ENCODE measurements around the gene ZBTB39.
"Not testable (repeated sequence)": the region's sequence is repeated elsewhere in the genome, so short reads cannot be mapped to it uniquely, and the experiment has no call there.

ZBTB39 gene

DNA sequence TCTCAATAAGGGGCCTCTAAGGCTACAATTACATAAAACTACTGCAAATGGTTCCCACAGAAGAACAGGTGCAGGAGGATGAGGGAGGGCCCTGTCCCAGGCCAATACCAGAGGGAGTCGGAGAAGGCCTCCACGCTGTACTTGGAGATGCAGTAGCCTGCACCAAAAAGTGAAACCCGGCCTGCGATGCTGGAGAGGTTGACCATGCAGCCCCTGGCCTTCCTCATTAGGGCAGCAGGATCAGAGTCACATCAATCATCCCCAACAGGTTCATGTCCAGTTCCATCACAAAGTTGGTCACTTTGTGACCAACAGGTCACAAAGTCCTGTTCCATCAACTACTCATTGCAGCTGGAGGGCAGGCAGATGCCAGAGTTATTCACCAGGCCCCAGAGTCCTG, 23.0 kb downstream of the ZBTB39 start:
- no peak overlapping the region for H3K4me3 ChIP-seq (ENCODE audit: low read depth, low read length)

DNA sequence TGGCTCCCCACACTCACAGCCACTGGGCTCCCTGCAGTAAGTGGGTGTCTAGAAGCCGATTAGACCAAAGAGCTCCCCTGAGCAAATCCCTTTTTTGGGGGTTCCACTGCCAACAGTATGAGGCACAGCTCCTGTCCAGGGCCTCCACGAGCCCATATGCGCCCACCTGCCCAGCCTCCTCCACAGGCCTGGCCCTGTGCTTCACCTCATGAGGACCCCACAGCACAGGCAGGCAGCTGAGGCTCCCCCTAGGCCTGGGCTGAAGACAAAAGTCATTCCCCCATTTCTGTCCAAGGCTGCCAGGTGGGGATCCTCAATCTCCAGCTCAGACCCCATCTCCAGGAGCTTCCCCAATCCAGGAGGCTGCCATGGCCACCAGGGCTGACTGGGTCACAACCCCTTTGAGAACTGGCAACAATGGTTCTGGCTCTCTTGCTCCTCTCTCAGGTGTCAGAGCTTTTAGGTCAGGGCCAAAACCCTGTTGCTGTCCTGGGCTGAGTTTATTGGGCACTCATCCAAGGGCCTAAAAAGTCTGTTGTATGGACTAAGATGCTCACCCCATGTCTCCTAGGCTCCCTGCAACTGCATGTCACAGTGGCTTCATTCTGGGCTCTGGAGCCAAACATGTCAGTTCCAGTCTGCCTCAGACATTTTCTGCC, 23.6 kb downstream of the ZBTB39 start:
- not testable (repeated sequence) for H3K4me3 ChIP-seq (ENCODE audit: low read depth, low read length)

DNA sequence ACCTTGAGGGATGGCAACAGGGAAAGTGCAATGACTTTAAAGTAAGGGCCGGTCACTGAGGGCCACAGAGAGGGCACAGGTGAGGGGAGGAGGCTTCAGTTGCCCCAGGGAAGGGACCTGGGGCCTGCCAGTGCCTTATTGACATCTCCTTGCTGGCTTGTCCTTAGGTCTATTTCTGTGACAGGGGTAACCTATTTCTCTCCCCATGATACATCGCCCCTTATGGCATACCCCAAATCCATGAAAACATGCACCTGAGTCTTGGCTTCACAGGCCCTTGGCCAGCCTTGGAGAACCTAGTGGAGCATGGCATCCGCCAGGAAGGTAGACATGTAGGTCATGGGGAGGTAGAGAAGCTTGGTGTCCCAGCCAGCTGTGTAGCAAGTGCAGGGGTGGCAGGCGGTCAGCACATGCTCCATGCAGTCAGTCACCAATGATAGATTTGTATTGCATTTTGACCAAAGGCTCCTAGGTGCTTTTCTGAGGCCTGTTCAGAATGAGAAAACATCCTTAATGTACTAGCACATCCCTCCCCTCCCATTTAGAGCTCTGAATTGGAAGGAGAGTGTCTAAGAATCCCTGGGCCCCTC, 25.3 kb downstream of the ZBTB39 start:
- no peak overlapping the region for H3K4me3 ChIP-seq (ENCODE audit: low read depth, low read length)

DNA sequence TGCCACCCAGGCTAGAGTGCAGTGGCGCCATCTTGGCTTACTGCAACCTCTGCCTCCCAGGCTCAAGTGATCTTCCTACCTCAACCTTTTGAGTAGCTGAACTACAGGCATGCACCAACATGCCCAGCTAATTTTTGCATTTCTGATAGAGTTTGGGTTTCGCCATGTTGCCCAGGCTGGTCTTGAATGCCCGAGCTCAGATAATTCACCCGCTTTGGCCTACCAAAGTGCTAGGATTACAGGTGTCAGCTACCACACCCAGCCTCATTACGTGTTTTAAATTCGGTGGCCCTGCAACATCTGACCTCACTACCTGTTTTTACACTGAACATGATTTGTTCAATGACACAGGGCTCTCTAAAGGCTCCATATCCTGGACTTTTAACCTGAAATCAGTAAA, 26.1 kb downstream of the ZBTB39 start:
- H3K4me3 ChIP-seq (ENCODE audit: low read depth, low read length): no peak overlapping the region

DNA sequence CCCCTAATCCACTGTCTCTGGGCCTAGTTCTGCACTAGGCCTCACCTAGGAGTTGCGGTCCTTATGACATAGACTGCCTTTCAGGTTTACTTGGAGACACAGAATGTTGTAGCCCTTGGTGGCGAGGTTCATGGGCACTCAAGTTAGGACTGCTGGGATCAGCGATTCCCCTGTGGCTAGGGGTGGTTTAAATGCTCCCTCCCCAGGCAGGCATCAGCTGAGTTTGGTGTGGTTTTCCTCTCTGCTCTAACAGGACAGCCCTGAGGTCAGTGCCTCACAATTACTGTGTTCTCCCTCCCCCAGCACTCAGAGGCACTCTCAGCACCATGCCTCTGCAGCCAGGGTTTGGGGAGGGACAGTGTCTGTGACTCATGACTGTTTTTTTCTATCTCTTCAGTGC, 26.7 kb downstream of the ZBTB39 start:
- H3K4me3 ChIP-seq (ENCODE audit: low read depth, low read length): no peak overlapping the region

DNA sequence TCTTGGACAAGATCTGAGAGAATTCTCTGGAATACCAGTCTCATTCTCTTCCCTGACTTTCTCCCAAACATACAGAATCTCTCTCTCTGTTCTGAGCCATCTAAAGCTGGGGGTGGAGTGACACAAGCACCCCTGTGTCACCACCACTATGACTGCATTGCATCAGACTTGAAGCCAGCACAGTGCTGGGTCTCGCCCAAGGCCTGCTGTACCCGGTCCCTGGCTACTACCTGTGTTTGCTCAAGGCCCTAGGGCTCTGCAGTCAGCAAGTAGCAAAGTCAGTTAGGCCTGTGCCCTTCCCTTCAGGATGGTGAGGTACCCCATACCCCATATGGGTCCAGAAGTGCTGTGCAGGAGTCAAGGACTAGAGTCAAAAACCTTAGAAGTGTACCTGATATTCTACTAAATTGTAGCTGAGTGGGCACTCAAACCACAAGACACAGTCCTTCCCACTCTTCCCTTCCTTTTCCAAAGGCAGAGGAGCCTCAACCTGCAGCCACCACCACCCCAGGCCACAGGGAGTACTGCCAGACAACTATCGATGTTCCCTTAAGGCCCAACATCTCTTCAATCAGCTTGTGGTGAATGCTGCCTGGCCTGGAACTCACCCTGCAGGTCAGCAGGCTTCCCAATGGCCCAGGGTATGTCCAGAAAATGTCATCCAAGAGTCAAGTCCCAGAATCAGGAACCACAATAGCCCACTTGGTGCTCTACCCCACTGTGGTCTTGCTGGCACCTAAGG, 27.8 kb downstream of the ZBTB39 start:
- H3K4me3 ChIP-seq (ENCODE audit: low read depth, low read length): no peak overlapping the region

DNA sequence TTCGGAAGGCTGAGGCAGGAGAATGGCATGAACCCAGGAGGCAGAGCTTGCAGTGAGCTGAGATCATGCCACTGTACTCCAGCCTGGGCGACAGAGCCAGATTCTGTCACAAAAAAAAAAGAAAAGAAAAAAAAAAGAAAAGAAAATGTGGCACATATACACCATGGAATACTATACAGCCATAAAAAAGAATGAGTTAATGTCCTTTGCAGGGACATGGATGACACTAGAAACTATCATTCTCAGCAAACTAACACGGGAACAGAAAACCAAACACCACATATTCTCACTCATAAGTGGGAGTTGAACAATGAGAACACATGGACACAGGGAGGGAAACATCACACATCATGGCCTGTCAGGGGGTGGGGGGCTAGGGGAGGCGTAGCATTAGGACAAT, 29.0 kb downstream of the ZBTB39 start:
- H3K4me3 ChIP-seq (ENCODE audit: low read depth, low read length): not testable (repeated sequence)

DNA sequence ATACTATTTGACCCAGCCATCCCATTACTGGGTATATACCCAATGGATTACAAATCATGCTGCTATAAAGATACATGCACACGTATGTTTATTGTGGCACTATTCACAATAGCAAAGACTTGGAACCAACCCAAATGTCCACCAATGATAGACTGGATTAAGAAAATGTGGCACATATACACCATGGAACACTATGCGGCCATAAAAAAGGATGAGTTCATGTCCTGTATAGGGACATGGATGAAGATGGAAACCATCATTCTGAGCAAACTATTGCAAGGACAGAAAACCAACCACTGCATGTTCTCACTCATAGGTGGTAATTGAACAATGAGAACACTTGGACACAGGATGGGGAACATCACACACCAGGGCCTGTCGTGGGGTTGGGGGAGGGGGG, 32.1 kb downstream of the ZBTB39 start:
- H3K4me3 ChIP-seq (ENCODE audit: low read depth, low read length): not testable (repeated sequence)

DNA sequence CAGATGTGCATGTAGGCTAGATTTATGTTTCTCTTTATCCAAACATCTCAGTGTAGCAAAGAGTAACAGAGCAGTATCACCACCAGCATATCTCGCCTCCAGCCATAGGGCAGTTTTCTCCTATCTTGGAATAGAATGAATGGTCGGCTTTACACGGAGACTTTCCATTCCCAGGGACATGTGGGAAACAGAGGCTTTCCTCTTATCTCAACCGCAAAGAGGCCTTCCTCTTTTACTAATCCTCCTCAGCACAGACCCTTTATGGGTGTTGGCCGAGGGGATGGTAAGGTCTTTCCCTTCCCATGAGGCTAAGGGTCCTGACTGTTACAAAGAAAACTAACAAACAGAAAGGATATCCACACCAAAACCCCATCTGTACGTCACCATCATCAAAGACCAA, 37.4 kb downstream of the ZBTB39 start:
- H3K4me3 ChIP-seq (ENCODE audit: low read depth, low read length): not testable (repeated sequence)

DNA sequence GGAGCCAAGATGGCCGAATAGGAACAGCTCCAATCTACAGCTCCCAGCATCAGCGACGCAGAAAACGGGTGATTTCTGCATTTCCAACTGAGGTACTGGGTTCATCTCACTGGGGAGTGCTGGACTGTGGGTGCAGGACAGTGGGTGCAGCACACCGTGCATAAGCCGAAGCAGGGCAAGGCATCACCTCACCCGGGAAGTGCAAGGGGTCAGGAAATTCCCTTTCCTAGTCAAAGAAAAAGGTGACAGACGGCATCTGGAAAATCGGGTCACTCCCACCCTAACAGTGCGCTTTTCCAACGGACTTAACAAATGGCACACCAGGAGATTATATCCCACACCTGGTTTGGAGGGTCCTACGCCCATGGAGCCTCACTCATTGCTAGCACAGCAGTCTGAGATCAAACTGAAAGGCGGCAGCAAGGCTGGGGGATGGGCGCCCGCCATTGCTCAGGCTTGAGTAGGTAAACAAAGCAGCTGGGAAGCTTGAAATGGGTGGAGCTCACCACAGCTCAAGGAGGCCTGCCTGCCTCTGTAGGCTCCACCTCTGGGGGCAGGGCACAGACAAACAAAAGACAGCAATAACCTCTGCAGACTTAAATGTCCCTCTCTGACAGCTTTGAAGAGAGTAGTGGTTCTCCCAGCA, 40.2 kb downstream of the ZBTB39 start:
- not testable (repeated sequence) for H3K4me3 ChIP-seq (ENCODE audit: low read depth, low read length)

DNA sequence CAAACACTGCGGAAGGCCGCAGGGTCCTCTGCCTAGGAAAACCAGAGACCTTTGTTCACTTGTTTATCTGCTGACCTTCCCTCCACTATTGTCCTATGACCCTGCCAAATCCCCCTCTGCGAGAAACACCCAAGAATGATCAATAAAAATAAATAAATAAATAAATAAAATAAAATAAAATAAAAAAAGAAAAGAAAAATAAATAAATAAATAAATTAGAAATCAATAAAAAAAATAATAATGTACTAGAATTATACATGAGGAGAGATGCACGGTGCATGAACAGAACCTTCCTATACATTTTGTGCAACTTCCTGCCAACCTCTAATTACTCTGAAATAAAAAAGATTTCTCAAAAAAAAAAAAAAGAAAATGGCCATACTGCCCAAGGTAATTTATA, 41.2 kb downstream of the ZBTB39 start:
- H3K4me3 ChIP-seq (ENCODE audit: low read depth, low read length): not testable (repeated sequence)

DNA sequence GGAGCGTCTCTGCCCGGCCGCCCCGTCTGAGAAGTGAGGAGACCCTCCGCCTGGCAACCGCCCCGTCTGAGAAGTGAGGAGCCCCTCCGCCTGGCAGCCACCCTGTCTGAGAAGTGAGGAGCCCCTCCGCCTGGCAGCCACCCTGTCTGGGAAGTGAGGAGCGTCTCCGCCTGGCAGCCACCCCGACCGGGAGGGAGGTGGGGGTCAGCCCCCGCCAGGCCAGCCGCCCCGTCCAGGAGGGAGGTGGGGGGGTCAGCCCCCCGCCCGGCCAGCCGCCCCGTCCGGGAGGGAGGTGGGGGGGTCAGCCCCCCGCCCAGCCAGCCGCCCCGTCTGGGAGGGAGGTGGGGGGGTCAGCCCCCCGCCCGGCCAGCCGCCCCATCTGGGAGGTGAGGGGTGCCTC, 42.8 kb downstream of the ZBTB39 start:
- not testable (repeated sequence) for H3K4me3 ChIP-seq (ENCODE audit: low read depth, low read length)

DNA sequence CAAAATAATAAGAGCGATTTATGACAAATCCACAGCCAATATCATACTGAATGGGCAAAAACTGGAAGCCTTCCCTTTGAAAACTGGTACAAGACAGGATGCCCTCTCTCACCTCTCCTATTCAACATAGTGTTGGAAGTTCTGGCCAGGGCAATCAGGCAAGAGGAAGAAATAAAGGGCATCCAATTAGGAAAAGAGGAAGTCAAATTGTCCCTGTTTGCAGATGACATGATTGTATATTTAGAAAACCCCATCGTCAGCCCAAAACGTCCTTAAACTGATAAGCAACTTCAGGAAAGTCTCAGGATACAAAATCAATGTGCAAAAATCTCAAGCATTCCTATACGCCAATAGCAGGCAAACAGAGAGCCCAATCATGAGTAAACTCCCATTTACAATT, 44.1 kb downstream of the ZBTB39 start:
- not testable (repeated sequence) for H3K4me3 ChIP-seq (ENCODE audit: low read depth, low read length)

DNA sequence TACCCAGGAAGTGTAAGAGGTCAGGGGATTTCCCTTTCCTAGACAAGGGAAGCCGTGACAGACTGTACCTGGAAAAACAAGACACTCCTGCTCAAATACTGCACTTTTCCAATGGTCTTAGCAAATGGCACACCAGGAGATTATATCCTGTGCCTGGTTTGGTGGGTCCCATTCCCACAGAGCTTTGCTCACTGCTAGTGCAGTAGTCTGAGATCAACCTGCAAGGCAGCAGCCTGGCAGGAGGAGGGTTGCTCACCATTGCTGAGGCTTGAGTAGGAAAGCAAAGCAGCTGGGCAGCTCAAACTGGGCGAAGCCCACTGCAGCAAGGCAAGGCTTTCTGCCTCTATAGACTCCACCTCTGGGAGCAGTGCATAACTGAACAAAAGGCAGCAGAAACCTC, 47.9 kb downstream of the ZBTB39 start:
- H3K4me3 ChIP-seq (ENCODE audit: low read depth, low read length): no peak overlapping the region

DNA sequence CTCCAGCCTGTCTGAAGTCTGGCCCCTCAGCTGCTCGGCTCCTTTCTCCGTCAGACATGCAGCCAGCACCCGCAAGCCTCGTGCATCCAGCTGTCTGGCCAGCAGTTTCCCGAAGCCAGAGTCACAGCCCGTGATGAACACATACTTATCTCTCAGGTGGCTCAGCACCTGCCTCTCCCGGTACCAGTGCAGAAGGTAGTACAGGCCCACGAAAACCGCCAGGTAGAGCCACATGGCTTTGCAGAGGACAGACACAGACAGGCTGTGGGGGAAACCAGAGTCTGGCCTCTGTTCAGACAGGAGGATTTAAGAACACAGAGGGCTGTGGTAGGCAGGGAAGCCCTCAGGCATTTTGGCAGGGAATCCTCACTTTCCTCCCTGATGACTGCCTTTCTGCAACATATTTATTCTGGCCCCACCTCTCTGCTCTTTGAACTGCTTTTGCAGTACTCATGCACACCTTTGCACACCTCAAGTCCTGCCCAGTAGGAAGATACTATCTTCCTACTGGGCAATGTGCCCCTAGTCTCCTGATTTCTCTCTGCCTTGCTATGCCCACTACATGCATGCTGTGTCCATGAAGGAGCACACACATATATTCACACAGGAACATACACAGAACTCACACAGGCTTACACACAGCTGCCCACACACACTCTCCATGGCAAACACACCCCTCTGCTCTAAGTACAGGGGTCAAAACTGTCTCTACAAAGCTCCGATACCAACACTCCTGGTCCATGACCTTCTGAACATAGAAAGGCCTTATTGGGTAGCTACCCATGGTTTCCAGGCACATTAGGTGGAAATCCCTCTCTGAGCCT, 48.9 kb downstream of the ZBTB39 start, which contains the start of gene RDH16:
RDH16 (minus strand) TSS at position 380 of the 824 bp plus-strand sequence; CDS start at position 234, 146 bp downstream.
- H3K4me3 ChIP-seq (ENCODE audit: low read depth, low read length): no peak within 1 kb of the TSS

DNA sequence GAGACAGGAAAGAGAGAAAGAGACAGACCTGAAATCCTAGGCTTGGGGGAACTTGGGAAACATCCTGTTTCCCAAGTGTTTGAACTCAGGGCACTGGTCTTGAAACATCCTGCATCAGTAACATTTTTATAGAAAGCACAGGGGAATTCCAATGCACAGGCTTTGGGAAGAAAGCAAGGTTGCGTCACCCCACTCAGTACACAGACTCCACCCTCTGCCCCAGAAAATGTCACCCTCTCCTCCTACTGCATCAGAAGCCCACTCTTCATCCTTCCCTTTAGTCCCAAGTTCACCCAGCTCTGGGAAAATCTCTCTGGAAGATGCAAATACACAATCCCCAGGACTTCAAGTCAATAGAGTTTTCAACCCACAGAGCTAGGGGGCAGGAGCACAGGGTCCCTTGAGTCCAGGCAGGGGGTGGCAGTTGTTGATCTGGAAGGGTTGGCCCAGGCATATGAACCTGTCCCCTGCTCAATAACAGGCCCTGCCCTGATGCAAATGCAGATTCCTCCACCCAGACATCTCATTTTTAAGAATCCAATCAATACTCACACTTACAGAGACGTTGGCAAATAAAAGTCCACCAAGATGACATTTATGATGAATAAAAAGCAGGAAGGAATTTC, 50.6 kb downstream of the ZBTB39 start:
- H3K4me3 ChIP-seq (ENCODE audit: low read depth, low read length): no peak overlapping the region

DNA sequence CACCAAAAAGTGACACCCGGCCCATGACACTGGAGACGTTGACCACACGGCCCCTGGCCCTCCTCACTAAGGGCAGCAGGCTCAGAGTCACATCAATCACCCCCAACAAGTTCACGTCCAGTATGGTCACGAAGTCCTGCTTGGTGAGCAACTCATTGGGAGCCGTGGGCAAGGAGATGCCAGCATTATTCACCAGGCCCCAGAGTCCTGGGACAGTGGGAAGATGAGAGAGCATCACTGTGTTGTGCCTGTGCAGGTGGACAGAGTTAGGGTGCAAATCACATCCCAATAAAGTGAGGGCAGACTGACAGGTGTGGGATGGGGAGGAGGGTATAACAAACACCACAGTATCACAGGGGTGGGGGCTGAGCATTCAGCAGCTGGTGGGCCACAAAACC, 51.4 kb downstream of the ZBTB39 start:
- no peak overlapping the region for H3K4me3 ChIP-seq (ENCODE audit: low read depth, low read length)

DNA sequence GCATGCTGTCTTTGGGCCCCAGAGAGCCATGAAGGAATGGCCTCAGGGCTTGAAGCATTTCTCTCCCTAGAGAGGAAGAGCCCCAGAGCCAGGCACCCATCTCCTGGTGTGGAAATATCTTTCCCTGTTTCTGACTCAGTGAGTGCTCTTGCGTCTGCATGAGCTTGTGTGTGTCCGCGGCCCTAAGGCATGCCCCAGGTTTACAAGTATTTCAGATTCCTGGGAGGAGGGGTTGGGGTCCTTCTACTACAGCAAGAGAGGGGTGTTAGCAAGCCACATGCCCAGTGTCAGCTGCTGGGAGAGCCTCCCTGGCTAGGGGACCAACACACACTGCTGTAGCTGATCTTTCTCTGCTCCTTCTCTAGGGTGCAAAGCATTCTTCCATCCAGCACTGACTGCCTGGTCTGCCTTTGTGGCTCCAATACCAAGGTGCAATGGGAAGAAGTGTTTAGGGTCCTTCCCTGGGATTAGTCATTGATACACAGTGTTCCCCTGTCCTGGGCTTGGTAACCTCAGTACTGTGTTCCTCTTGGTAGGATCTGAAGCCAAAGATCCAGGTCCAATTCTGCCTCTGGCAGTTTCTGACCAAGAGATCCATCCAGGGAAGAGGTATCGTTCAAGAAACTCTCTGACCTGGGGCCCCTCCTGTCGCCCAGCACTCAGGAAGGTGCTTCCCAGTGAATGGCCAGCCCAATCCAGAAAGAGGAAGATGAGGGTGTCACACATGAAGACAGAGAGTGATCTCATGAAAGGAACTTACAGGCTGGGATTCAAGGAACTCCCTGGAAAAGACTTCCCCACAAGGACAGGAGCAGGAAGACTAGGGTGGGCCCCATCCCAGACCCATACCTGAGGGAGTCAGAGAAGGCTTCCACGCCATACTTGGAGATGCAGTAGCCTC, 52.0 kb downstream of the ZBTB39 start:
- no peak overlapping the region for H3K4me3 ChIP-seq (ENCODE audit: low read depth, low read length)

DNA sequence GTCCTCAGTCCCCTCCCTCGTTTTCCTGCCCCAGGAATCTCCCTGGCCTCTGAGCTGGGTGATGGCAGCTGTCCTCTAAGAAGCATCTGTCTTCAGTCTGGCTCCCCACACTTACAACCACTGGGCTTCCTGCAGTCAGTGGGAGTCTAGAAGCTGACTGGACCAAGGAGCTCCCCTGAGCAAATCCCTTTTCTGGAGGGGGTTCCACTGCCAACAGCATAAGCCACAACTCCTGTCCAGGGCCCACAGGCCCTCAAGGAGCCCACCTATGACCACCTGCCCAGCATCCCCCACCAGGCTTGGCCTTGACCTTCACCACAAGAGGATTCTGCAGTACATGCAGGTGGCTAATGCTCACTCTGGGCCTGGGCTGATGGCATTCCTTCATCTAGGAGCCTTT, 53.0 kb downstream of the ZBTB39 start:
- H3K4me3 ChIP-seq (ENCODE audit: low read depth, low read length): no peak overlapping the region

Measured in iPS-11a (cell line).